Activated T-cell treated with anti-CD3 and anti-CD28 coated beads, Interleukin-2, amount 50 U/mL, for 48 hours (primary cell): ENCODE data around the gene ZSCAN12.
A peak's percentile ranks its signal among the peaks of the same experiment; 100 is the strongest.
"Not testable (repeated sequence)": the region's sequence is repeated elsewhere in the genome, so short reads cannot be mapped to it uniquely, and the experiment has no call there.

Source experiments
- DNase-seq, 2 experiments: peaks; one replicate each; pipeline ENCODE4 v3.0.0-alpha.2; 2020

ZSCAN12 gene

DNA sequence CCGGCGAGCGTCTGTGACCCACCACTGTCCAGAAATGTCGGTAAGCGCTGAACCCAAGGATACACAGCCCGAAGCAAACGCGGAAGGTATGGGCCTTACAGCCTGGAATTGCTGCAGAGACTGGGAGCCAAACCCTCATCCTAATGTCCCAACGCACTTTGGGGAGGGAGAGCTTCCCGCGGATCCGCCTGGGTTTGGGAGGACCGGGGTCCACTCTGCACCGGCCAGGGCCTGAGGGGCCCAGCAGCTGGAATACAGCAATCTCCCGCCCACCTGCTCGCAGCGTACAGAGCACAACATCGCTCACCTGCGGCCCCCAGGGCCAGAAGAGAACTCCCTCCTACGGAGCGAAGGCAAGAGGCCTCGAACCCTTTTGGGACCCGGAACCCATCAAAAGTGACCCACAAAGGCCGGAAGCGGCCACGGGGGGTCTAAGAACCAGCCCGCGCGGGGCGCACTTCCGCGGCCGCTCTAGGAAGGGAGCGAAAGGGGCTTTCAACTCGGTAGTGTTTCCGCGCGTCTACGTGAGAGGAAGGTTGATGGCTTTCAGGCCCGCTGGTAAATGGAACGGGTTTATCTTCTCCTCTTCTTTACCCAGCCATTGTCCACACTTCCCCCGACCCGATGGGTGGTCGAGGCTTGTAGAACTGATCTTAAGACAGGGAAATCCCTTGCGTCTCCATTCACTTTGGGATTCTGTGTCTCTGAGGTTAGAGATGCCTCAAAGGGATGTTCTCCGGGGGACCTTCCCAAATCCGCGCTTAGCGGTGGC lies at the start of gene ZSCAN12:
TSS of gene ZSCAN12 (minus strand) at position 398 of the 772 bp plus-strand sequence. CDS start 1,342 bp downstream, outside the sequence.
- peak; percentile 91 to 93 for DNase-seq

DNA sequence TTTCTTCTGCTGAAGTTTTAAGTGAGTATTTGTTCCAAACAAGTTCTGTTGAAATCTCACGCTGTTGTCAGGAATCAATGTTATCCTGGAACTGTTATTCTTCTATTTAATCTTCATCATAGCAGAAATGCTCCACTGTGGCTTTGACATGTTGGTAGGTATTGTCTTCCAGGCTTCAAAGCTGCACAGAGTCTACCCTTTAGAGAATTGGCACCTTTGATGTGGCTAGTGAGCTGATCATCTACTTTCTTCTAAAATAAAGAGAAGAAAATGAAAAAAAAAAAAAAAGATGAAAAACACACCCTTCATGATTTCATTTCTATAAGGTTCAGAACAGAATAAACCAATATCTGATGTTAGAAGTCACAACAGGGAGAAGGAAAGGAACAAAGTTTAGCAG lies 49.5 kb upstream of the ZSCAN12 start:
- no peak for DNase-seq

DNA sequence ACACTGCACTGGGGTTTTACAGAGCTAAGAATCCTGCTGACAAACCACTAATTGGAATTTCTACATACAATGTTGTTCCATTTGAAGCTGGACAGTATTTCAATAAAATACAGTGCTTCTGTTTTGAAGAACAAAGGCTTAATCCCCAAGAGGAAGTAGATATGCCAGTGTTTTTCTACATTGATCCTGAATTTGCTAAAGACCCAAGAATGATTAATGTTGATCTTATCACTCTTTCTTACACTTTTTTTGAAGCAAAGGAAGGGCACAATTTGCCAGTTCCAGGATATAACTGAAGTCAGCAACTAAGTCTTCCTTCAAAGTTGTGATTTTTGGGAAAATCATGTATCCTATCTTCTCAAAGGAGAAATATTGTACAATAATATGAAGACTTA lies 48.0 kb upstream of the ZSCAN12 start:
- not testable (repeated sequence) for DNase-seq

DNA sequence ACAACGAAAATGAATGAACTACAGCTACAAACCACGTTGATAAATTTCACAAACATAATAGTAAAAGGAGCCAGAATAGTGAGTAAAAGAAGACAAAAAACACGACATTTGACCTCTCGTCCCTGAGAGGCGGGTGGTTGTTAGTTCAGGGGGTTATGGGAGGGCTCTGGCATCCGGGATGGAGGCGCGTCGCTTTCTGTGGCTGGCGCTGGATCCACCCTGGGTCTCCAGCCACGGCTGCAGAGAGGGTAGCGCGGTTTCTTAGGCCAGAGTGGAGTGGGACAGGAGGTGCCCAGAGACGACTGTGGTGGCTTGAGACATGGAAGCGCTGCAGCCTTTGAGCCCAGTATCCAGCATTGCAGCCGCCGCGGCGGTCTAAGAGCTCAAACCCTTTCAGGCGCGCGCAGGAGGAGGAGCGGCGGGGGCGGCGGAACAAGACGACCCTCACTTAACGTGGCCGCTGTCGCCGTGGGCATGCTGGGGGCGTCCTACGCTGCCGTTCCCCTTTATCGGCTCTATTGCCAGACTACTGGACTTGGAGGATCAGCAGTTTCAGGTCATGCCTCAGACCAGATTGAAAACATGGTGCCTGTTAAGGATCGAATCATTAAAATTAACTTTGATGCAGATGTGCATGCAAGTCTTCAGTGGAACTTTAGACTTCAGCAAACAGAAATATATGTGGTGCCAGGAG lies 47.4 kb upstream of the ZSCAN12 start:
- no peak for DNase-seq

DNA sequence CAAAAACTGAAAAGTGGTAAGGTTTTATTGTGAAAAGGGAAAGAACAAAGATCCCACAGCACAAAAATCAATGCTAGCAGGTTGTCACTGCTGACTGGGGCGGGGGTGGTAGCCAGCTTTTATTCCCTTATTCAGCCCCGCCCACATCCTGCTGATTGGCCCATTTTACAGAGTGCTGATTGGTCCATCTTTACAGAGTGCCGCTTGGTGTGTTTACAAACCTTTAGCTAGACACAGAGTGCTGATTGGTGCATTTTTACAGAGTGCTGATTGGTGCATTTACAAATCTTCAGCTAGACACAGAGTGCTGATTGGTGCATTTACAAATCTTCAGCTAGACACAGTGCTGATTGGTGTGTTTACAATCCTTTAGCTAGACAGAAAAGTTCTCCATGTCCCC lies 45.2 kb upstream of the ZSCAN12 start:
- DNase-seq = peak; percentile 34 to 40

DNA sequence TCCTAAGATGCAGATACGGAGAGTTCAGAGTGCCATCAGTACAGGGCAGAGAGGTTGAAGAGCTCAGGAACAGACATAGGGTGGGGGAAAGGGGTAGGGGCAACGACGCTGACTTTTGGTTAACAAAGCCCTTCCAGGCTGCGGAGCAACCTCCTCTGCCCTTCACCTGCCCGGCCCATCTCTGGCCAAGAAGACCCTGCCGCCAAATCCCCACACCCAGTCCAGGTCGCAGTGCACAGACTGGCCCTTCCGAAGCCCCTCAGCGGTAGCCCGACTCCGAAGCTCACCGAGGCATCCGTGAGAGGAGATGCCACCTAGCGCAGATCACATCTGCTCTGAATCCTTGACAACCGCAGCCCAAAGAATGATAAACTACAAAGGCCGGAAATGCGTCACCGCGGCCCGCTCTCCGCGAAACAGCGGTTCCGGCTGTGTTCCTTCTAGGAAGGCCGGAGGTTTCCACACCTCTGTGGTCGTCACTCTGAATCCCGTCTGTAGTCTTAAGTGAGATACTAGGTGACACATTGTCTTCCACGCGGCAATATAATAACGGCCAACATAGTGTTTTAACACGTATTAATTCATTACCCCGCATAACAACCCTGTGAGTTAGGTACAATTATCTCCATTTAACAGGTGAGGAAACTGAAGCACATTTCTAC lies 43.7 kb upstream of the ZSCAN12 start, which contains the start of gene ZSCAN23:
TSS of gene ZSCAN23 (minus strand) at position 380 of the 662 bp plus-strand sequence. CDS start 7,225 bp downstream, outside the sequence.
- DNase-seq = peak; percentile 86 to 89

DNA sequence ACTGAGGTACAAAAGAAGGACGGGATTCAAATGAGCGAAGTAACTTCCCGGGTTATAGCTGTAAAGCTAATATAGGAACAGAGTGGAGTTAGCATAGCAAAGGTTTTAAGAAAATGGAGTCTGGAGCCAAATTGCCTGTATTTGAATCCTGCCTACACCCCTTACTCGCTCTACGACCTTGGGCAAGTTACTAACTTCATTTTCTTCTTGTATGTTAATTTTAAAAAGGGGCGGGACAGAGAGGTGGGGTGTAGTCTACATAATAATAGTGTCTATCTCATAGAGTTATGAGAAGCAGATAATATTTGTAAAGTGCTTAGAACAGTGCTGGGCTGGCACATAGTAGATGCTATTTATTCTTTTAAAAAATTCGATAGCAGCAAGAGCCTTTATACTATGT lies 43.0 kb upstream of the ZSCAN12 start:
- no peak for DNase-seq

DNA sequence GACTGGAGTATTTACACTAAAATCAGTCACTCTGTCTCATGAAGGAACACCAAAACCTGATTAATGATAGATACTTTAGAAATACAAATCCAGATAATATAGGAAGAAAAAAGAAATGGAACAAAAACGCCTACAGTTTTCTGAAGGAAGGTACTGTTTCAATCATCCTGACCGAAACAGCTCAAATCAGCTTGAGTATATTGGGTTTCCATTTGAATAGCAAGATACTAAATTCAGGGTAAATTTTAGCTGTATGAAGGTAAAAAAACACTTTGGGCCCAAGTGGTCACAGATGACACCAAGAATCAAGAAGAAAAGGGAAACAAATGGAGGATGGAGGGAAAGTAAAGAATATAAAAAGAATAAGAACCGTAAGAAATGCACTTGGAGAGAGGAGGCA lies 36.9 kb upstream of the ZSCAN12 start:
- DNase-seq = no peak

DNA sequence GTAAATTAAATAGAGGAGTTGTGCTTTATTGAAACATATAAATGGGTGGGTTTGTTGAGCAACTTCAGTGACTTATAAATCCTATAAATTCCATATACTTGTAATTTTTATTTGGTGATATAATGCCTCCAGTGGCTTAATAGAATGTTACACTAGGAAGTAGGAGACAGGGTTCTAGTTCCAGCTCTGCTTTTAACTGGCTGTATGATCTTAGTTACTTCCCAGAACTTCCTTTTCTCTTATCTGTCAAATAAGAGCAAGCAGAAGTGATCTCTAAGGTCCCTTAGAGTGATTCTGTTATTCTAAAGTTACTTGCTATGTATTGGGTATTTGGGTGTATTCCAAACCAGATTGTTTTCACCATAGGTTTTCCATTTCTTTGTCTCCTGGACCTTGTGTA lies 33.6 kb upstream of the ZSCAN12 start:
- DNase-seq = no peak

DNA sequence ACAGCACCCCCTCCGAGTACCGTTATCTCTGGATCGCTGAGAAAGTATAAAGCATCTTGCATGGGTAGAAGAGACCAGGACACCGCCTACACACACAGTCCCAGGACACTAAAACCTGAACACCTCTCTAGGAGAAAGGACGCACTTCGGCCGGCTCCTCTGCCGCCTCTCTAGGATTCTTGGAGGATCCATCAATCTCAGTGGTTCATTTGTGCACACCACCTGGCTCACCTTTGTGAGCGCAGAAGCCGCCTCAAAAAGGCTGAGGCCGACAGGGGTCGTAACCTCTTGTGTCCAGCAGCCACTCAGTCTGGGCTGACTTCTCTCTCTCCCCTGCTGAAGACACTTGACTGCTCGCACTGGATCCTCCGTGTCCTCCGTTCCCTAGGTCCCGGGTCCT lies 30.2 kb upstream of the ZSCAN12 start:
- no peak for DNase-seq

DNA sequence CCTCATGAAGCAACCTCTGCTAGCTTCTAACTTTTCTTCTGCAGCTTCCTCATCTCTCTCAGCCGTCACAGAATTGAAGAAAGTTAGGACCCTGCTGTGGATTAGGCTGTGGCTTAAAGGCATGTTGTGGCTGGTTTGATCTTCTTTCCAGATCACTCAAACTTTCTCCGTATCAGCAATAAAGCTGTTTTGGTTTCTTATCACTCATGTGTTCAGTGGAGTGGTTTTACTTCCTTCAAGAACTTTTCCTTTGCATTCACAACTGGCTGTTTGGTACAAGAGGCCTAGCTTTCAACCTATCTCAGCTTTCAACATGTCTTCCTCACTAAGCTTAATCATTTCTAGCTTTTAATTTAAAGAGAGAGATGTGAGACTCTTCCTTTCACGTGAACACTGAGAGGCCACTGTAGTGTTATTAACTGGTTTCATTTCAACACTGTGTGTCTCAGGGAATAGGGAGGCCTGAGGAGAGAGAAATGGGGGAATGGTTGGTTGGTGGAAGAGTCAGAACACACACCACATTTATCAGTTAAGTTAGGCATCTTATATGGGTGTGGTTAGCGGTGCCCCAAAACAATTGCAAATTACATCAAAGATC lies 26.5 kb upstream of the ZSCAN12 start:
- DNase-seq = no peak

DNA sequence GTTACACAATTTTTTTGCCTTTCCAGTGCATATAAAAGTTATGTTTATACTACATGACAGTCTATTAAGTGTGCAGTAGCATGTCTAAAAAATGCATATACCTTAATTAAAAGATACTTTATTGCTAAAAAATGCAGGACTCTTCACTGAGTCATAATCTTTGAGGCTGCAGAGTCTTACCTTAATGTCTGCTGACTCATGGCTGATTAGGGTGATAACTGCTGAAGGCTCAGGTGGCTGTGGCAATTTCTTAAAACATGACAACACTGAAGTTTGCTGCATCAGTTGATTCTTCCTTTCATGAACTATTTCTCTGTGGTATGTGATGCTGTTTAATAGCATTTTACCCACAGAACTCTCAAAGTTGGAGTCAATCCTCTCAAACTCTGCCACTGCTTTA lies 24.6 kb upstream of the ZSCAN12 start:
- no peak for DNase-seq

DNA sequence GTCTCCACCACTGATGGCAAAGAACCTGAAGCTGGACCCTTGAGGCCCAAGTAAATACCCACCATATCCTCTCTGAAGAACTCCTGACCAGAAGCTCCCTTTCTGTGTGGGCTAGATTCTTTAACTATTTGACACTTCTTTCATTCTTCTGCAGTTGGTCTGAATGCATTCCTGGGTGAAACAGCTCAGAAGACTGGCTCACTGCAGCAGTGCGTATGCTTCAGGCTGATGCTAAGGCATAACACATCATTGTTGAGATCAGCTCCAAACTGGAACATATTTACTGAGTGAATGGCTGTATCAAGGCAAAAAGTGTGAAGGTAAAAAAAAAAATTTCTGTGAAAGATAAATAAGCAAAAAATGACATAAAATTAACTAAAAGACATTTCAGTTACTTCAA lies 24.0 kb upstream of the ZSCAN12 start:
- no peak for DNase-seq

DNA sequence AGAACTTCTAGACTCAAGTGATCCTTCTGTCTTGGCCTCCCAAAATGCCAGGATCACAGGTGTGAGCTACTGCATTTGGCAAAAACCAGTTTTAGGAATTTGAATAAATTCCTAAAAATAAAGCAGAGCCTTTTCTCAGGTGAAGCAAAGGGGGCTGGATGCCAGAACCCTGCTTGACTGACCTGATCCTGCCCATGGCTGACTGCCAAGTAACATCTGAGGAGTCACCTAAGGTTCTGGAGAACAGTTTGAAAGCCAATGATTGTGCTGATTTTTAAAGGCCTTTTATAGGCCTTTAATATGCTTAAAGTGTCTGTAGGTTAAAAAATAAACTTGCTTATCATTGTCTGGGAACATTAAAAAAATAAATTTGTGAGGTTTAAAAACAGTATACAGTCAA lies 14.1 kb upstream of the ZSCAN12 start:
- no peak for DNase-seq

DNA sequence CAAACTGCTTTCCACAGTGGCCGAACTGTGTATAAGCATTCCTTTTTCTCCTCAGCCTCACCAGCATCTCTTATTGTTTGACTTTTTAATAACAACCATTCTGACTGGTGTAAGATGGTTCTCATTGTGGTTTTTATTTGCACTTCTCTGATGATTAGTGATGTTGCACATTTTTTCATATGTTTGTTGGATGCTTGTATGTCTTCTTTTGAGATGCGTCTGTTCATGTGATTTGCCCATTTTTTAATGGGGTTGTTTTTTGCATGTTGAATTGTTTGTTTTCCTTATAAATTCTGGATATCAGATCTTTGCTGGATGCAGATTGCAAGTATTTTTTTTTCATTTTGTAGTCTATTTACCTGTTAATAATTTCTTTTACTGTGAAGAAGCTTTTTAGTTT lies 11.2 kb upstream of the ZSCAN12 start:
- DNase-seq = no peak

DNA sequence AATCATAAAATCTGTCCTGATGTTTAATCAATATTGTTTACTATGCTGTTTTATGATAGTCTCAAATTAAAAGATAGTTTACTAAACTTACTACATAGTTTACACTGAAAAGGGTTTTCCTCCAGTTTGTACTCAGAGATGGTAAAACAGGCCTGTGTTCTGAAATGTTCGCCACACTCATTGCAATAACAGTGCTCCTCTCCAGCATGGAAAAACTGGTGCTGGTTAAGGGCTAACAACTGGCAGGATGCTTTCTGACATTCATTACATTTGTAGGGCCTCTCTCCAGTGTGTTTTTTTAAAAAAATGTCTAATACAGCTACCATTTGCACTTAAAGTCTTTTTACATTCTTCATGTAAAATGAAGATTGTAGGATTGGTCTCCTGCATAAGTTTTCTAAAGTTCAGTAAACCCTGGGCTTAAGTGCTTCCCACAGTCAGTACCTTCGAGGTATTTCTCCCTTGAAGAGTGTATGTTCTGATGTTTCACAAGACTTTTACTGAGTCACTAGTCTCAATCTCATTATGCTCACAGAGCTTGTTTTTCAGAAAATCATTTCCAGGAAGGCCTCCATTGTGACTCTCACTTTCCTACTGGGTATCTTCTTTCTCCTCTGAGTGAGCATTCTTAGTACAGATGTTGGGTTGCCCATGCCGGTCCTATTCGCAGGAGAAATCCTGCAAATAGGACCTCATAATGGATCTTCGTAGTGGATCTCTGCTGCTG lies 8.7 kb upstream of the ZSCAN12 start:
- peak in 1 of 2 experiments; percentile 24 for DNase-seq

DNA sequence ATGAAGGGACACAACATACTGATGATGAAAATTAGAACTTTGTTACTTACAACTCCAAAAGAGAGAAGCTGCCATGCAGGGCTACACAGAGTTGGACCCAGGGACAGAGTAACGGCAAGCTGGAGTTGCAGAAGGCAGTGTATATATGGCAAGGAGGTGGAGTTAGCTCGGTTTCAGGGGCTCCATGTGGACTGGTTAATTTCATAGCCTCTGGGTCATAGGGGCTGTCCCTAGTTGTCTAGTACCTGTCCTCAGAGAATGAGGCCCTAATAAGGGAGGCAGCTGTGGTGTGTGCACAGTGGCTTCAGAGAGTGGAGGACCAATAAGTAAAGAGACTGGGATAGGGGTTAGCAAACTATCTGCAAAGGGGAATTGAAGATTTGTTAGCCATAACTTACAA lies 7.9 kb upstream of the ZSCAN12 start:
- no peak for DNase-seq

DNA sequence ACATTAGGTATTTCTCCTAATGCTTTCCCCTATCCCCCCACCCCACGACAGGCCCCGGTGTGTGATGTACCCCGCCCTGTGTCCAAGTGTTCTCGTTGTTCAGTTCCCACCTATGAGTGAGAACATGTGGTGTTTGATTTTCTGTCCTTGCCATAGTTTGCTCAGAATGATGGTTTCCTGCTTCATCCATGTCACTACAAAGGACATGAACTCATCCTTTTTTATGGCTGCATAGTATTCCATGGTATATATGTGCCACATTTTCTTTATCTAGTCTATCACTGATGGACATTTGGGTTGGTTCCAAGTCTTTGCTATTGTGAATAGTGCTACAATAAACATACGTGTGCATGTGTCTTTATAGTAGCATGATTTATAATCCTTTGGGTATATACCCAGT lies 4.4 kb upstream of the ZSCAN12 start:
- DNase-seq = not testable (repeated sequence)

DNA sequence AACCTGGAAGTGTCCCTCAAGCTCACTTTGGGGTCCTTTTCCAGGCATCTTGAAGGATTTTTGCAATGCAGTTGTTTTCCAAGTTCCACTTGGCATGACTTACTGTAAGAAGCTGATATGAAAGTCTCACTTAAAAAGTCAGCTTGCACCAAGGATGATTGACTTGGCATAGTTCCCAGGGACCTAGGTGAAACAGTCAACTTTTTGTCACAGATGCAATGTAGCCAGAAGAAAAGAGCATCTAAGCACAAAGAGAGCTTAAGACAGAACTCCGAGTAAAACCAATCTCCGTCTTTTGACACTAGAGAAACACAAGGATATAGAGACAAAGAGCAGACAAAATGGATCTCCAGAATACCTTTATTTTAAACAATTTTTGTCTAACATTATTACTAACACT lies 2.6 kb upstream of the ZSCAN12 start:
- no peak for DNase-seq

DNA sequence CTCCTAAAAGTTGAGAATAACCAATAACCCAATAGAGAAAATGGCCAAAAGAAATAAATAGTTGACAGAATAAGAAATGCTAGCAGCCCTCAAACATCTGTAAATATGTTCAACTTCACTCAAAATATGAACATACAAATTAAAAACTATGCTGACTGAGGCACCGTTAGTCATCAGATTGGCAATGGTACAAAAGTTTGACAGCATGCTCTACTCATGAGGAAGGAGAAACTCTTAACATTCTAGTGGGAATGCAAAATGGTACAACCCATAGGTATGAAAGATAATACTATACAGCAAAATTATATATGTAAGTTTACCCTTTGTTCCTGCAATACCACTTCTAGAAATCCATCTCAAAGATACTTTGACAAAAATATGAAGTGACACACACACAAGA lies 1.6 kb upstream of the ZSCAN12 start:
- no peak for DNase-seq

DNA sequence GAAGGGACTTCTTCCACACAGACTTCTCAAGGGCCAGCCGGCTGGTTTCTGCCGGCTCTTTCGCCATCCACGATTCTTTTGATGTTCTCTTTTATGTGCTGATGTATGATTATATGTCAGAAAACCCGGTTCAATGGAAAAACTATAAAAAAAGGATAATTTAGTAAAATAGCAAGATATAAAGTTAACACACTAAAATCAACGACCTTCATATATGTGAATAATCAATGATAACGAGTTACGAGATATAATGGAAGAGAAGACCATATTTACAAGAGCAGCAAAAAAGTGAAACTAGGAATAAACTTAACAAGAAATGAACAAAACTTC lies 540 bp upstream of the ZSCAN12 start:
- DNase-seq = no peak

DNA sequence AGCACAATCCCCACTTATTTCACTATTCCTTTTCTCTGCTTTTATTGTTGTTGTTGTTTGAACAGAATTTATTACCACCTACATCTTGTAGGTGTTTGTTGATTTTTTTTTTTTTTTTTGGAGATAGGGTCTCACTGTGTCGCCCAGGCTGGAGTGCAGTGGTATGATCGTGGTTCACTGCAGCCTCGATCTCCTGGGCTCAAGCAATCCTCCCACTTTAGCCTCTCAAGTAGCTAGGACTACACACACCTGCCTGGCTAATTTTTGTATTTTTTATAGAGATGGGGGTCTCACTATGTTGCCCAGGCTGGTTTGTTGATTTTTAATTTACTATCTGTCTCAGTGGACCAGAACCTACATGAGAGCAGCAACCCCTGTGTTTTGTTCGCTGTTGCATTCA lies 3.6 kb downstream of the ZSCAN12 start:
- DNase-seq = no peak
